Effector CD8-positive, alpha-beta T cell (primary cell): Measurements from ENCODE around the gene TGM2.

ENCODE experiments used
- DNase-seq: peaks from one replicate; lab custom pipeline; 2025; lab: John Stamatoyannopoulos, UW

Gene TGM2

GRCh38 chr20:38161412-38161774 lies 3.7 kb downstream of the TGM2 start:
- no peak for DNase-seq

- DNase-seq = no peak
Observed at GRCh38 chr20:38159957-38160756, 4.9 kb downstream of the TGM2 start.

- no peak for DNase-seq
Observed at GRCh38 chr20:38159566-38159956, 5.5 kb downstream of the TGM2 start.

- DNase-seq = no peak
Observed at GRCh38 chr20:38158701-38159351, 6.2 kb downstream of the TGM2 start.

- no peak for DNase-seq
Observed at GRCh38 chr20:38157635-38158495, 7.2 kb downstream of the TGM2 start.

GRCh38 chr20:38156888-38157634 lies 8.0 kb downstream of the TGM2 start:
- DNase-seq = no peak

GRCh38 chr20:38156280-38156679 lies 8.8 kb downstream of the TGM2 start:
- no peak for DNase-seq

- no peak for DNase-seq
Observed at GRCh38 chr20:38155811-38156210, 9.3 kb downstream of the TGM2 start.

GRCh38 chr20:38153401-38153800 lies 11.7 kb downstream of the TGM2 start:
- DNase-seq = no peak

GRCh38 chr20:38152621-38153221 lies 12.3 kb downstream of the TGM2 start:
- no peak for DNase-seq

- DNase-seq = no peak
Observed at GRCh38 chr20:38152175-38152620, 12.9 kb downstream of the TGM2 start.

GRCh38 chr20:38151455-38151854 lies 13.6 kb downstream of the TGM2 start:
- DNase-seq = no peak

GRCh38 chr20:38150335-38151170 lies 14.5 kb downstream of the TGM2 start:
- DNase-seq = no peak

GRCh38 chr20:38148328-38149102 lies 16.6 kb downstream of the TGM2 start:
- DNase-seq = no peak

- no peak for DNase-seq
Observed at GRCh38 chr20:38147751-38148150, 17.3 kb downstream of the TGM2 start.

GRCh38 chr20:38147163-38147562 lies 17.9 kb downstream of the TGM2 start:
- no peak for DNase-seq

- DNase-seq = no peak
Observed at GRCh38 chr20:38146628-38147027, 18.4 kb downstream of the TGM2 start.

GRCh38 chr20:38146156-38146555 lies 18.9 kb downstream of the TGM2 start:
- no peak for DNase-seq

GRCh38 chr20:38145729-38146075 lies 19.4 kb downstream of the TGM2 start:
- DNase-seq = no peak
